Stomach (tissue), 9 donors: Measurements from ENCODE around the gene PDCD4. TPM values are rescaled to one million over a fixed set of nuclear protein-coding genes. Genes with fewer than 3 reads are reported as not detected.

Experiments used
- DNase-seq, 2 donors: peaks; one replicate each; pipeline versions ENCODE4 v3.0.0 to v3.0.0-alpha.2; 2013 to 2019
- H3K27ac ChIP-seq, 5 donors: fragments of 200-600 bp in 4 of 5; sonication (generic) in 4 of 5; one replicate each; pipeline ENCODE4 v1.5.1; 2013 to 2019; ENCODE audit warnings: mild to moderate bottlenecking in 1 of 5, moderate library complexity in 1 of 5
- H3K27me3 ChIP-seq, 3 donors: fragments of 200-600 bp; sonication (generic); one replicate each; pipeline ENCODE4 v1.5.1; 2017 to 2019; ENCODE audit warnings: mixed run types in 1 of 3
- H3K36me3 ChIP-seq, 4 donors: fragments of 200-600 bp; sonication (generic); 1 replicate in 3 of 4; 2 replicates in 1 of 4; pipeline ENCODE4 v1.5.1; 2016 to 2019
- H3K4me1 ChIP-seq, 4 donors: fragments of 200-600 bp; sonication (generic); one replicate each; pipeline ENCODE4 v1.5.1; 2016 to 2019
- H3K4me3 ChIP-seq, 4 donors: fragments of 200-600 bp; sonication (generic) in 3 of 4; one replicate each; pipeline ENCODE4 v1.5.1; 2016 to 2019; ENCODE audit warnings: mild to moderate bottlenecking in 1 of 4
- H3K9me3 ChIP-seq, 4 donors: fragments of 200-600 bp; sonication (generic); one replicate each; pipeline ENCODE4 v1.5.1; 2016 to 2019
- EP300 ChIP-seq: sonication (generic); formaldehyde crosslinking; IDR thresholded peaks from one replicate; pipeline ENCODE4 v1.6.1; 2017; ENCODE audit warnings: antibody characterized with exemption
- POLR2A ChIP-seq, 4 donors: fragments of 450-650 bp; IDR thresholded peaks; one replicate each; pipeline ENCODE4 v1.6.1; 2016; ENCODE audit warnings: antibody characterized with exemption in 4 of 4, control low read depth in 2 of 4, mild to moderate bottlenecking in 1 of 4, moderate library complexity in 1 of 4
- POLR2AphosphoS5 ChIP-seq, 3 donors: sonication (generic); formaldehyde crosslinking; IDR thresholded peaks; one replicate each; pipeline ENCODE4 v1.6.1; 2016; ENCODE audit warnings: antibody characterized with exemption in 3 of 3
- WGBS, 5 donors: extraction: QIAGEN DNeasy Blood & Tissue Kit in 3 of 5; methylation state at CpG; one replicate each; pipeline versions ENCODE4 v1.1.5 to v1.1.7; 2013 to 2018; 5-methylcytosine and 5-hydroxymethylcytosine counted together
- intact Hi-C: fragments of 100-400 bp; cut with DNase I; formaldehyde crosslinking; loops from one replicate; pipeline ENCODE4 v1.15.1; 2023; ENCODE audit warnings: low total_unique reads
- polyA plus RNA-seq, 3 donors: library from polyadenylated mRNA; stranded (reverse); fragments of 200-250 nt; gene quantifications; one replicate each; pipeline ENCODE4 v1.2.3, GENCODE V29; 2013
- total RNA-seq, 5 donors: library from RNA; depleted of rRNA; stranded (reverse); fragments of >200 nt; gene quantifications; one replicate each; pipeline versions ENCODE4 v1.1.0 to v1.2.3, GENCODE V29; 2014 to 2016
- TF ChIP-seq, protein P1 (sequence below), 7 experiments: fragments of 450-650 bp in 4 of 7; fragments of 200-600 bp in 3 of 7; sonication (generic) in 3 of 7; IDR thresholded peaks; one replicate each; pipeline ENCODE4 v1.5.1; 2016 to 2019; ENCODE audit warnings: antibody characterized with exemption in 7 of 7, control low read depth in 2 of 7, mild to moderate bottlenecking in 1 of 7
- donor health status: healthy with polysubstance abuse.
- donor health status: Bipolar disorder and iron deficiency.
- donor health status: healthy.

Gene PDCD4
- total and polyA plus RNA-seq, 8 donors: 39.3 to 605 (median 119) TPM

DNA sequence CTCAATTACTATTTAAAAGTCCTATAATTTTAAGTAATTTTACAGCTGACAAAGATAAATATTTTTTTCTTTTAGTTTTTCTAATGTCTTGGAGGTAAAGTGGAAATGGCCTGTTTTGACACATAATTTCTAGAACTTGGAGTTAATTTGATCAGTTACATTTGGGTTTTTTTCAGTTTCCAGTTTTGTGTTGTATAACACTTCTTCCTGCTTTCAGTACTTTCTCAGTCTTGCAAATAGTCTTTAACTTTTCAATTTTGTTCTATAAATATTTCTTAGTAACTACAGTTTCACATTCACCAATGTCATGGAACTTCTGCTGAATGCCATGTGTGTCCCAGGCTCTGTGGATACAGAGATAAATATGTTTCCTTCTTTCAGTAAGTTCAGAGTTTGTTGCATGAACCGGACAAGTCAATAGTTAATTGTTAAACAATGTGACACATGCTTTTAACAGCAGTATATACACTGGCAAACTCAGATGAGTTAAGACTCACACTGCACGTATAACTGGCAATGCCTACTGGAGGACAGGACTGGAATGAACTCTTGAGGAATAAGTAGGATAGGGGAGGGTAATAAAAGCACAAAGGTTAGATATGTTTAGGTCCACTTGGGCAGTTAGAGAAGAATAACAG, 52.2 kb downstream of the PDCD4 start:
- 13 to 30% (median 20%) methylated on average over 2 of the region's 2 CpGs for WGBS, 5 donors
- no peaks in the 10 kb centered on the region for H3K36me3 ChIP-seq
- intact Hi-C loops: no loop called here
- H3K4me1 ChIP-seq: peaks cover 9 to 73% (median 43%) of the 10 kb centered on the region in 4 donors
- DNase-seq: peak in 1 of 2 donors; percentile 47
- H3K27me3 ChIP-seq: no peaks in the 10 kb centered on the region
- no peak for TF ChIP-seq POLR2AphosphoS5 (IDR thresholded peaks at IDR 0.05)
- TF ChIP-seq, protein P1, sequence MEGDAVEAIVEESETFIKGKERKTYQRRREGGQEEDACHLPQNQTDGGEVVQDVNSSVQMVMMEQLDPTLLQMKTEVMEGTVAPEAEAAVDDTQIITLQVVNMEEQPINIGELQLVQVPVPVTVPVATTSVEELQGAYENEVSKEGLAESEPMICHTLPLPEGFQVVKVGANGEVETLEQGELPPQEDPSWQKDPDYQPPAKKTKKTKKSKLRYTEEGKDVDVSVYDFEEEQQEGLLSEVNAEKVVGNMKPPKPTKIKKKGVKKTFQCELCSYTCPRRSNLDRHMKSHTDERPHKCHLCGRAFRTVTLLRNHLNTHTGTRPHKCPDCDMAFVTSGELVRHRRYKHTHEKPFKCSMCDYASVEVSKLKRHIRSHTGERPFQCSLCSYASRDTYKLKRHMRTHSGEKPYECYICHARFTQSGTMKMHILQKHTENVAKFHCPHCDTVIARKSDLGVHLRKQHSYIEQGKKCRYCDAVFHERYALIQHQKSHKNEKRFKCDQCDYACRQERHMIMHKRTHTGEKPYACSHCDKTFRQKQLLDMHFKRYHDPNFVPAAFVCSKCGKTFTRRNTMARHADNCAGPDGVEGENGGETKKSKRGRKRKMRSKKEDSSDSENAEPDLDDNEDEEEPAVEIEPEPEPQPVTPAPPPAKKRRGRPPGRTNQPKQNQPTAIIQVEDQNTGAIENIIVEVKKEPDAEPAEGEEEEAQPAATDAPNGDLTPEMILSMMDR (IDR thresholded peaks at IDR 0.05): no peak
- no peak for TF ChIP-seq EP300
- H3K27ac ChIP-seq: no peak overlapping the region
- no peak overlapping the region for H3K4me3 ChIP-seq
- no peaks in the 10 kb centered on the region for H3K9me3 ChIP-seq

- H3K36me3 ChIP-seq: no peaks in the 10 kb centered on the region
- DNase-seq: no peak
- intact Hi-C loops: no loop called here
- peaks cover 7 to 83% (median 46%) of the 10 kb centered on the region in 4 donors for H3K4me1 ChIP-seq
- no peak overlapping the region for H3K4me3 ChIP-seq
- H3K9me3 ChIP-seq: no peaks in the 10 kb centered on the region
- H3K27ac ChIP-seq: no peak overlapping the region
- WGBS, 5 donors: 90 to 98% (median 95%) methylated on average over 2 of the region's 2 CpGs
- no peaks in the 10 kb centered on the region for H3K27me3 ChIP-seq
- TF ChIP-seq, protein P1 (IDR thresholded peaks at IDR 0.05): no peak
- TF ChIP-seq POLR2AphosphoS5 (IDR thresholded peaks at IDR 0.05): no peak
- TF ChIP-seq EP300: no peak
- no peak for TF ChIP-seq POLR2A (IDR thresholded peaks at IDR 0.05)
Observed at GRCh38 chr10:110927461-110927860, 55.7 kb downstream of the PDCD4 start.

- 52 to 80% (median 62%) methylated on average over 1 of the region's 1 CpG for WGBS, 5 donors
- no peaks in the 10 kb centered on the region for H3K9me3 ChIP-seq
- H3K4me1 ChIP-seq: peaks cover 0 to 56% (median 32%) of the 10 kb centered on the region in 4 donors
- H3K27ac ChIP-seq: no peak overlapping the region
- H3K27me3 ChIP-seq: no peaks in the 10 kb centered on the region
- H3K36me3 ChIP-seq: no peaks in the 10 kb centered on the region
- no peak for DNase-seq
- intact Hi-C loops: no loop called here
- no peak overlapping the region for H3K4me3 ChIP-seq
- TF ChIP-seq, protein P1 (IDR thresholded peaks at IDR 0.05): no peak
- TF ChIP-seq EP300: no peak
- TF ChIP-seq POLR2AphosphoS5 (IDR thresholded peaks at IDR 0.05): no peak
- no peak for TF ChIP-seq POLR2A (IDR thresholded peaks at IDR 0.05)
Observed at GRCh38 chr10:110931769-110932381, 60.1 kb downstream of the PDCD4 start.

GRCh38 chr10:110932505-110933180, 60.9 kb downstream of the PDCD4 start:
- no peaks in the 10 kb centered on the region for H3K9me3 ChIP-seq
- H3K27ac ChIP-seq: no peak overlapping the region
- 19 to 44% (median 35%) methylated on average over 1 of the region's 1 CpG for WGBS, 5 donors
- DNase-seq: no peak
- intact Hi-C loops: no loop called here
- H3K27me3 ChIP-seq: no peaks in the 10 kb centered on the region
- TF ChIP-seq EP300: no peak
- no peak for TF ChIP-seq POLR2A (IDR thresholded peaks at IDR 0.05)
- TF ChIP-seq, protein P1 (IDR thresholded peaks at IDR 0.05): no peak
- no peak for TF ChIP-seq POLR2AphosphoS5 (IDR thresholded peaks at IDR 0.05)
- H3K4me1 ChIP-seq: peaks cover 0 to 52% (median 30%) of the 10 kb centered on the region in 4 donors
- no peaks in the 10 kb centered on the region for H3K36me3 ChIP-seq
- no peak overlapping the region for H3K4me3 ChIP-seq
